DLD1 (cell line): Measurements from ENCODE around the gene TENM4.

Experiments used
- in situ Hi-C: cut with HindIII; loops from 2 replicates; pipeline ENCODE4 v1.10.0; 2017; ENCODE audit warnings: low sequenced_read_pairs

The TENM4 gene

DNA sequence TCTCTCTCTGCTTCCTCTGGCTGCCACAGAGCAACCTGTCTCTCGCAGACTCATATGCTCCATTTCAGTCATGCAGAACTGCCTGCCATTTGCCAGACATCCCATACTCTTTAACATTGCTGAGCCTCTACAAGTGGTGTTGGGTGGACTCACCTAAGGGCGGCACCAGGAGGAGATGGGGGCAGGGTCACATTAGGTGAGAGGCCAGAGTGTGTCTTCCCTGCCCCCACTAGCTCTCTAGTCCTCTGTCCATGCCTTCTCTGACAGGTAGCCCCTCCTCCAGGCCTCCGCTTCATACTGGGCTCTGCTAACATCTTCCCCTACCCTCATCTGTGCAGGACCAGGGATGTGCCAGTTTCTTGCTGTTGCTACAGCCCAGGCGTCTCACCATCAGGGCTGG is 366.3 kb downstream of the TENM4 start:
- in situ Hi-C loops = no loop called here

DNA sequence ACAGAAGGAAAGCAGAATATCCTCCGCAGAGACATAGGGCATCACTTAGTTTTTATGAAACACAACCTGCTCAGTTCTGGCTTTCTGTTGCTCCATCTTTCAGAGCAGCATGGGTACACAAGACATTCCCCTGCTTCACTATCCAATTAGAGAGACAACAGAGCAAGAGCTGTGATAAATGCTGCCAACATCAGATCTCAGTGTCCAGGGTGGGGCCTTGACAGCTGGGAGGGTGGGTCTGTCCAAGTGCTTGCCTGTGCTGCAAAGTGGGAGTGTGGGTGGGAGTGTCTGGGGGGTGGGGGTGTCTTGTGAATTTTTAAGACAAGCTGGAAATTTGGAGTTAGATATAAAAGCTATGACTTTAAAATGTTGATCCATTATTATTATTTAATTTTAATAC is 369.6 kb downstream of the TENM4 start:
- in situ Hi-C loops = no loop called here

DNA sequence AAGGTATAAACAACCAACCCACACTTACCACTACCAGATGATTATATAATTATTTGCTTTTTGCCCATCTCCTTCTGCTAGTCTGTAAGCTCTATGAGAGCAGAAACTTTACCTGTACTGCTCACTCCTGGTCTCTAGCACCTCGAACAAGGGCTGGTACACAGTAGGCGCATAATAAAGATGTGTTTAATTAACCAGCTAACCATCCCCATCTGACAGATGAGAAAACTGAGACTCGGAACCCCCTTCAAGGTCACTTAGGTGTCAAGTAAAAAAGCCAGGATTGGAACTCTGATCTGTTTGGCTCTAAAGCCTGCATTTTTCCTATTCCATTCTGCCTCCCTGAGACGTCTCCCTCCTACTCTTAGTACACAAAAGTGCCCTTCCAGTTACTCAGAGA is 370.3 kb downstream of the TENM4 start:
- in situ Hi-C loops = no loop called here

DNA sequence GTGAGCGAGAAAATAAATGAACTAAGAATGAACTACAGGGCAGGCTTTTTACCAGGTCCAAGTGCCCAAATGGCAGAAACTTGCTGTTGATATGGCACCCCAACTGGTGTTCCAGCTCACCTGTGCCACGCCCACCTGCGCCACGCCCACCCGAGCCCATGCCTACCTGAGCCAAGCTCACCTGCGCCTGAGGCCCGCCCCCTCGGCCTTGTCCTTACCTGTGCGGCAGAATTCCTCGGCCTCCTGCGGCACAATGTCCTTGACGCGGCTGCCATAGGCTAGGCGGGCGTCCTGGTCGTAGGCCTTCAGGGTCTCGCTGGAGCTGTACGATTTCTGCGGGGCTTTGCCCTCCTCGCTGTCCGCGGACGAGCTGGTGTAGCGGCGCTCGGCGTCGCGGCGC is 371.3 kb downstream of the TENM4 start:
- in situ Hi-C loops = no loop called here

DNA sequence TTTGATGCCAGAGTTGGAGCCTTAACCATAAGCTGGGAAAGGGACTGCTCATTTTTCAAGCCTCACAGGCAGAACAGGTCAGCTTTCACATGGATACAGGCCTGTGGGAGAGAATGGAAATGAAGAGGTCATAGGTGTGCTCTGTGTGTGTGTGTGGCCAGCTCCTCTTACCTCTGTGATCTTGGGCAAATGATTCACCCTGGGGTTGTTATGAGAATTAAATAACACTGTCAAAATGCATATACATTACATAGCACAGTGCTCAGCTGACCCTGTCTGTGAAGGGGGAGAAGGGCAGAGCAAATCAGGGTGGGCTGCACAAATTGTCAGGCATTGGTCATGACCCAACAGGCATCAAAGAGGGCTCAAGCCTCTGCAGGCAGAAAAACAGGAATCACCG is 372.5 kb downstream of the TENM4 start:
- in situ Hi-C loops = no loop called here

DNA sequence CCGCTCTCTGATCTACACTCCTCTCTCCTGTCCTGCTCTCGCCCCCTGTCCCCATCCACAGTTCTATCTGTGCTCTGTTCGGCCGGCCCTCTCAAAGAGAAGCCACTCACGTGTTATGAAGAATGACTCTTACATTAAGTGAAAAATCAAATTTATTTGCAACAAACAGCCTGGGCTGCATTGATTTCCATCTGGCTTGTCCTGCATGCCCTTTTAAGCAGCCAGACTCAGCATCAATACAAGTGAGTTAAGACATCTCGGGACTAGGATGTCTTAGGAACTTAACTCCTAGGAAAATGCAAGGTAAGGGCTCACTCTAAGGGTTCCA is 373.5 kb downstream of the TENM4 start:
- in situ Hi-C loops = no loop called here

DNA sequence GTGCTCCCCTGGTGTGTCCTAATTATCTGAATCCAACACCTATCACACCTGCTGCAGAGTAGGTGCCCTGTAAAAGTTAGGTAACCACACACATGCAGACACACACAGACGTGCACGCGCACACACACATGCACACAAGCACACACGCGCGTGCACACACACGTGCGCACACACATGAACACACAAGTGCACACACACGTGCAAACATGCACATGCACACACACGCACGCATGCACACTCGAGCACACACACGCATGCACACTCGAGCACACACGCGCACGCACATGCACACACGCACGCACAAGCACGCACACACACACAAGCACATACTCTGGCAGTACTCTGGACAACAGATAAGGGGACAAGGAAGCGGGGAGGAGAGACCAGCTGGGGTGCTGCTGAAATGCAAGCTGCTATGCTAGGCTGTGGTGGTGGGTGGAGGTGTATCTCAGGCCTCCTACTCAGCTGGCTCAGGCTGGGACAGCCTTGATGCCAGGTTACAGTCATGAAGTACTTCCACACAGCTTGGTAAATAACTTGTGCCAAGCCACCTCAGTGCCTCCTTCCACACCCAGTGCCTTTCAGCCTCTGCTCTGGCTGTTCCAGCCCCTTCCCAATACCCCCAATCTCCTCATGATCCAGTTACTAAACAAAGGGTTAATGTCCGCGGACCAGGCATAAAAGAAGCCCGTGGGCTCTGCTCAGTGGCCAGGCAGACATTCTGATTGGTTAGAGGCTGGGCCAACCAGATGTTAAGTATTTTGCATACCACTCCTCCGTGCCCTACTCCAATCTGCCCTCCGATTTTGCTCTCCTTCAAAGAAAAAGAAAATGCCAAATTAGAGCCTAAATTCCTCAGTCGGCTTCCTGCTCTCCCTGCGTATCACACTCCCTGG is 374.1 kb downstream of the TENM4 start:
- in situ Hi-C loops = no loop called here

DNA sequence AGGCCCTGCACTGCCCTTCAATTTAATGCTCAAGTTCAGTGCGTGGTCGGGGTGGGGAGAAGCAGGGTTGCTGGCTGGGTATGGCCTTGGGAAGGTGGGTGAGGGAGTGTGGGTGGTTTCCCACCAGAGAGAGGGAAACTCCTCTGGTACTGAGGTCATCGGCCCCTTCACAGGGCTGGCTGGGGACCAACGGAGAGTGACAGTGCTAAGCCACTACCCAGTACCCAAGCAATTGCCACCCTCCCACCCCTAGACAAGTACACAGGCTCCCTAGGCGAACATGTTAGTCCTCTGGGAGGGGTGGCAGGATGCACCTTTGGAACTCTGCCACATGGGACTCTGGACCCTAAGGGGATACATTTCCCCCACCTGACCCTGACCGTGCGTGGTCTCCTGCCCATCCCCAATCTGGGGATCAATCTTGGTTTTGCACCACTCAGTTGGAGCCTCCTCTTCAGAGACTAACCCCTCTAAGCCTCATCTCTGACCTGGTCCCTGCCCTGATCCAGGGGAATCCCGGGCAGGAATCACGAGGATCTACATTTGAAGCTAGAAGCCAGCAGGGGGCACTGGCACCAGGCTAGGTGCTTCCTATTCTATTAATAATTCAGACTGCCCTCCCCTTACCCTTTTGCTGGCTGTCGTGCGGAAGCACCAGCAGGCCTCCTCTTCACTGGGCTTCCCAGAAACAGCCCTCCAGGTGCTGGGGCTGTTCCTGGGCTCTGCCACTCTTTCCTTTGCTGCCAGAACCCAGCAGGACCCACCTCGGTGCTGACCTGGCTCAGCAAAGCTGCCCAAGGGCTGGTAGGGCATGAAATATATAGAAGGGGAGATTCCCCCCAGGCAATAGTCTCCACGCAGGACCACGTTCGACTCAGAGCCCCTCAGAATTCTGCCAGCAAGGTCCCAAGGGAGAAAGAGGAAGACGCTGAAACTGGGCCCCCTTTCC is 377.7 kb downstream of the TENM4 start:
- in situ Hi-C loops = no loop called here

DNA sequence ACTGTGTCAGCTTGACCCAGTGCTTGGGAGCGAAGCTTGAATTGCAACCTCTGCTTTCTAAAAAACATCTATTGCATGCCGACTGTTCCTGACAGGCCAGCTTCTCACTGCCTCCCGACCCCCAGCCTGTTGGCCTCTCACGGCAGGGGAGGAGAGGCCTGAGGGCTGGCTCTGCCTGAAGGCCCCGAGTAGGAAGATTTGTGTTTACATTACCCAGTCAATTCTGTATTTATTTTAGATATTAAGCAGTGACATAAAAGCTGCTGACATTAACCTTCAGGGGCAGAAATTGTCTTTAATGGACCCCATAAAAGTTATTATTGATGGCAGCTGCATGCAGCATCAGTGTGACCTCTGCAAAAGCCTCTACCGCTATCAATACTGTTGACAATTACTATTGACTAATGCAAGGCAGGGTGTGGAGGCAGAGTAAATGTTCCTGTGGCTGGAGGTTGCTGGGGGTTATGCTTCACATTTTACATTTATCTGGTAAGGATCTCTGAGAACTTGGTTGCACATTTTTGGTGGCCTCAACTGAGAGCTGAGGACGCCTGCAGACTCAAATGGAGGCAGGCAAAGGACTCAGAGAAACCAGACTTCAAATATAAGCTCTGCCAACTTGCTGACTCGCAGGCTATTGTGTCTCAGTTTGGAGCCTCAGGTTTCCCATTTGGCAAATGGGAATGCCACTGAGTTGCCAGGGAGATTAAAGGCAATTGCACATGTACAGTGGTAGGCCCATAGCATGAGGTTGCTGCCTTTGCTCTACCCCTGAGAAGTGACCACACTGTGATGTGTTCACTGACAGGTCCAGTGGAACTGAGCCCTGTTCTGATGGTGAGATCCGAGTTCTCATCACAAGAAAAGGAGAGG is 380.5 kb downstream of the TENM4 start:
- in situ Hi-C loops = no loop called here

DNA sequence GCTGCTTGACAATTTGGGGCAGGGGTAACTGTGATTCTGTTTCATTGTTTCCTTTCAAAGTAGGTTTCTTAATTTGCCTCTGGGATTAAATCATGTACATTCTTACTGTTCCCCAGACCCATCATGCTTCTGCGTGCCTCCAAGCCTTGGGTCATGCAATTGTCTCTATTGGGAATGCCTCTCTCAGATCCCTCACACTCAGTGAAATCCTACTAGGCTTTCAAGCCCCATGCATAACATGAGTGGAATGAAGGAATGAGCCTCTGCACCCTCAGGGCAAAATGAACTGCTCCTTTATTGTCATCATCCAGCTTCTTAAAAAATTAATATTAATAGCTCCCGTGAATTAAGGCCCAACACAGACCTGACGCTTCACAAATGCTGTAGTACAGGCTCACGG is 381.7 kb downstream of the TENM4 start:
- in situ Hi-C loops = no loop called here

DNA sequence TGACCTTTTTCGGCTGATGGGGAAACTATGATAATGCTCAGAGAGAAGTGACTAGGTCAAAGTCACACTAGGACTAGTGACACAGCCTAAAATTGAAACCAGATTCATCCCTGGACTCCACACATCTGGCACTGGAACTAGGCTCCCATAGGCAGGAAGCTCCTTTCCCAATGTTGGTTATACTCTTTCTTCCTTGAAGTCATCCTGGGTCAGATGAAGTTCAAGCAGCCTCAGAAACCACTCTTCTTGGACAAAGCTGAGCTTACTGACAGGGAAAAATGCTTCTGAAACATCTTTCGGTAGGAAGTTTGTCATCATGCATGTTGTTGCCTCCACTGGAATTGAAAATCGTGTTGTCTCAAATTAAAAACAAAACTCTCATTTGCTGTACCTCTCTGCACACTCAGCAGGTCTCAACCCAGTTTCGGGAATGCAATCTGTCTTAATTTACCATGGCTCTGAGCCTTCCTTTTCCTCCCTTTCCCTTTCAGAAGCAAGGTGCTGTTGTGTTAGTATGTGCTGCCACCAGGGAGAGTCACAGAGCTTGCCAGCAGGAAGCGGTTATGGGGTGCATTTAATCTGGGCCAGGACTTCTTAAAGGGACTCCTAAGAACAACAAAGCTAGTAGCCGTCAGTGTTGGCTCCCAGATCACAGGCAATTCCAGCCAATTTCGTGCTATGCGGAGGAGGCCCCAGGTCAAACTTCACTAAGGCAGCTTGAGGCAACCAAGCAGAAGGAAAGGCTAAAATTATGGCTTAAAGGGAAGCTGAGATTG is 384.8 kb downstream of the TENM4 start:
- in situ Hi-C loops = no loop called here

DNA sequence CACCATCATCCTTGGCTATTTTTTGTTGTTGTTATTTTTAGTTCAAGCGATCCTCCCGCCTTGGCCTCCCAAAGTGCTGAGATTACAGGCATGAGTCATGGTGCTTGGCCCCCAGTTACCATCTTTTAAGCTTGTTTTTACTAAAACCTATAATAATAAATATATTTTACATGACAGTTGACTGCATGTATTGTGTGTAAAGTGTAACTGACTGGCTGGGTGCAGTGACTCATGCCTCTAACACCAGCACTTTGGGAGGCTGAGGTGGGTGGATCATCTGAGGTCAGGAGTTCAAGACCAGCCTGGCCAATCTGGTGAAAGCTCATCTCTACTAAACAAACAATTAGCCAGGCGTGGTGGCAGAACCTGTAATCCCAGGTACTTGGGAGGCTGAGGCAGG is 386.2 kb downstream of the TENM4 start:
- in situ Hi-C loops = no loop called here

DNA sequence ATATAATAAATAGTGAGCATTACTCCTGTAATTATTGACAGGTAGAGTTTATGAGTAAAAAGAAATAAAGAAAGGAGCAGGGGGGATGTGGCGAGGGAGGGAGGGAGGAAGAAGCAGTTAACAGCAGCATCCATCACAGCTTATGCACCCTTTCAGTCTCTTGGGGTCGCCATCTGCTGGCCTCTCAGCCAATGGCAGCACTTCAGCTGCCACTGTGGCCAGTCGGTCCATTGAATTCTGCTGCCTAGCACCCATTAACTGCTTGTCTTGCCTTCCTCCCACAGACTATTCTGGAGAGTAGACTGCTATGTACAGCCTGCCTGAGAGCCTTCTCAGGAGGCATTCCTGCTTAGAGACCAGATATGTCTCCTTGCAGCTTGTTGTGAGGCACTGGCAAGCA is 388.3 kb downstream of the TENM4 start:
- in situ Hi-C loops = no loop called here

DNA sequence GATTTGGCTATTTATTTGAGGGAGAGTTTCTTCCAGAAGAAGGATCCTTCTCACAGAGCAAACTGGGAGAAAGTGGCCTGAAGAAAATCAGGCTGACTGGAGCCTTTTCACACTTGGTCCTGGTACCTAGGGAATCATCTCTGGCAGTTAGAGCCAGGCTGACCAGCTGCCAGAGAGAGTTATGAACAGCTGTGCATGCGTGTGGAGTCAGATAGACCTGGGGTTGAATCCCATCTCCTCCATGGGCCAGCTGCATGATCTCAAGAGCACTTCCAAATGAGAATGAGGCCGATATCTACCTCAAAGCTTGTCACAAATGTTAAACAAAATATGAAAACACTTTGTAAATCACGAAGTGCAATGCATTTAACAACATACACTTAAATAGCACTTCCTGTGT is 390.0 kb downstream of the TENM4 start:
- in situ Hi-C loops = no loop called here

DNA sequence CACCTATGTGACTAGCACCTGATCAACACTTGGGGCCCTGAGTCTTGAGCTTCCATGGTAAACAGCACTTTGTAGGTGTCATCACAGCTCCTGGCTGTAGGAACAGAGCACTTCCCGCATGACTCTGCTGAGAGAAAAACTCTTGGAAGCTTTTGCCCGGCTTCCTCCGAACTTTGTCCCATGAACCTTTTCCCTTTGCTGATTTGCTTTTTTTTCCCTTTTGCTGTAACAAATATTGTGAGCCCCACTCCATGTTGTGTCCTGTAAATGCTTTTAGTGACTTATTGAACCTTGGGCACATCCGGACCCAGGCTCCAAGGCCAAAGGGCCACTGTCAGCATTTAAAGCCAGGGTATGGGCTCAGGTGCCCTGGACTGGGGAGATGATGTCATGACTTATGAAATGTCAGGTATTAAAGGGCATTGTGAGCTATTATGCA is 391.1 kb downstream of the TENM4 start:
- in situ Hi-C loops = no loop called here

DNA sequence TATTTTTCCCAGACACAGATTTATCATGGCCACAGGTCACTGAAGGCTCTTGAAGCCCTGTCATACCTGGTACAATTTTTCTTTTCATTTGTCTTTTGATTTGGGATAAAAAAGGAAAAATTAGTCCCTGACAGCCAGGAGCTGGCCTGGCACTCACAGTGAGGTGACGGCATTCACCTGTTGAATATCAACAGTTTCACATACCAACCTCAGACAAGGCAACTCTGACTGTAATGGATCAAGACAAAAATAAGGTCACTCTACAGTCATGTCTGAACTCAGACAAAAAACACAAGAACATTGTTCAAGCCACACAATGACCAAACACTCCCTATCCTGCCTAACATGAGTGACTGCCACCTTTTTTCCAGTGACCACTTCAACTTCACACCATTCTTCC is 392.9 kb downstream of the TENM4 start:
- in situ Hi-C loops = no loop called here

DNA sequence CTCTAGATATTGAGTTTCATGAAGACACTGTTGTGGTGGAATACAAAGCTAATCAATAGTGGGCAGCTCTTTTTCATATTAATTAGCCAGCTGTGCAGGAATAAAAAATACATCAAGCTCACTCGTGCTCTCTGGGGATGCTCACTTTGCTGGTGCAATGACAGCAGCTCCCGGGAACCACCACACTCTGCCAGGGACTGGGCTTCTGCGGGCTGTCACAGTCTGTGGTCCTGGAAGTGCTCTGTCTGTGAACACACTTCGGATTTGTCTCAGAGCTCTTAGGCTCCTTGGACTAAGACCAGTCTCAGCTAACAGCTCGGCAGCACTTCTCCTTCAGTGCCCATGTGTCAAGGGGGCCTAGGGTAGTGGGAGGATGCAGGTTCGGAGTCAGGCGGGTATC is 393.5 kb downstream of the TENM4 start:
- in situ Hi-C loops = no loop called here

DNA sequence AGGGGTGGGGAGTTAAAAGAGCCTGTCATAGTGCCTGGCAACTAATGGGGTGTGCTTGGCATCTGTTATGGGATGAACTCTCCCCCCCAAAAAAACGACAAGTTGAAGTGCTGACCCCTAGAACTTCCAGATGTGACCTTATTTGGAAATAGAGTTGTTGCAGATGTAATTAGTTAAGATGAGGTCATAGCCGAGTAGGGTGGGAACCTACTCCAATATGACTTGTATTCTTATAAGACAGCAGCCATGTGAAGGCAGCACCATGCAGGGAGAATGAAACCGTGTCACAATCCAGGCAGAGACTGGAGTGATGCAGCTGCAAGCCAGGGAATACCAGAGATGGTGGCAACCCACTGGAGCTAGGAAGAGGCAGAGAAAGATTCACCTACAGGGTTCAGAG is 394.5 kb downstream of the TENM4 start:
- in situ Hi-C loops = no loop called here

DNA sequence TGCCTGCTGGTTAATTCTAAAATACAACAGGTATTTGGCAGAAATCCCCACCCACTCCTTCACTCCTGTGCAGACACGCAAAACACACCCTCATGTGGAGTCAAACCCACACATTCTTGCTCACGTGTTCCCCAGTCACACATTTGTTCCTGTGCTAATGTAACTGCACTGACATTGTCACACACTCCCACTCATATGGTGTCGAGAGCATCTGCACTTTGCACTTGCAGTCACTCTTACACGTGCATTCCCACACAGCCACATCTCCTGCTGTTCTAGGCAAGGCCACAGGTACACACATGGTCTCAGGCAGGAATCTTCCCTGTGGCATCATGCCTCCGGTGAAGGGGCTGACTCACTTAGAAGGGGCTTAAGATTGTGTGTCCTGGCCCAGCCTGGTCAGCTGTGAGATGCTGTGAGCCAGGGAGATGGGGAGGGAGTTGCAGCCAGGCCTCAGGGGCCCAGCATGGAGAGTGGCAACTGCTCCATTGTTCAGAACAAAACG is 395.0 kb downstream of the TENM4 start:
- in situ Hi-C loops = no loop called here
